Left cardiac atrium (tissue), 2 donors: ENCODE results near the gene MYCT1. TPM values are rescaled to one million over a fixed set of nuclear protein-coding genes. Genes with fewer than 3 reads are reported as not detected.

ENCODE experiments used
- total RNA-seq, 2 donors: library from RNA; stranded (reverse); fragmentation: NEBNext Ultra II Directional; extraction: Animal tissue kit (Norgen Biotek cat#: 25700); gene quantifications; one replicate each; pipeline ENCODE4 v1.2.1, GENCODE V29; 2021
- donor health status: DM: no; HTN: yes; CAD: no; lungs with severe emphysema.
- donor health status: DM: yes; HTN: yes; CAD: no.

Gene MYCT1
- total RNA-seq, 2 donors from 2014 or later = 13.4 to 13.9 TPM

Other genes starting within 250 kb of the MYCT1 start
- 100 to 1,000 TPM in 1 of 2 donors, 10 to 100 TPM in 1; 93.4 to 112 TPM for gene SYNE1, start 60.5 kb upstream of the MYCT1 start, total RNA-seq
- gene VIP, start 52.9 kb downstream of the MYCT1 start, total RNA-seq = under 1 TPM in 1 of 2 donors, not detected in 1; 0.59 TPM